Hematopoietic multipotent progenitor cell (in vitro differentiated cells): Measurements from ENCODE around the gene TYK2. TPM values are rescaled to one million over a fixed set of nuclear protein-coding genes. Genes with fewer than 3 reads are reported as not detected.
"Not testable (repeated sequence)": the region's sequence is repeated elsewhere in the genome, so short reads cannot be mapped to it uniquely, and the experiment has no call there.

Source experiments
- DNase-seq, 3 donors: peaks; one replicate each; pipeline ENCODE4 v3.0.0-alpha.2; 2011 to 2015; ENCODE audit warnings: low read depth in 2 of 3, low spot score in 2 of 3
- total RNA-seq: library from RNA; depleted of rRNA; stranded (reverse); fragments of >200 nt; gene quantifications from one replicate; pipeline ENCODE4 v1.2.3, GENCODE V29; 2012

The TYK2 gene
- total RNA-seq, 1 donor: 174 TPM

DNA sequence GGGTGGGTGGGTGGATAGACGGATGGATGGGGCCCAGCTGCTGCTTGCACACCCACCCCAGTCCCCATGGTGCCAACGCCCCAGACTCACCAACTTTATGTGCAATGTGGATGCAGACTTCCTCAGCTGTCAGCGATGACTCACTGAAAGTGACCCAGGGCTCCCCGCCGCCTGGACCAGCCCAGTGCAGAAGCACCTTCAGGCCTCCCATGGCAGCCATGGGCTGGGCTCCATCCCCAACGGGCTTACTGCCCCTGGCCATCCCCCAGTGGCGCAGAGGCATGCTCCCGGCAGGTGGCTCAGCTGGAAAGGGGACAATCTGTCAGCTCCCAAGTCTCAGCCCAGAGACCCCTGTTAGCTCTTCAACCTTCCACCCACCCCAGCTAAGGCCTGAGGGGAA, 2.2 kb downstream of the TYK2 start:
- no peak for DNase-seq

DNA sequence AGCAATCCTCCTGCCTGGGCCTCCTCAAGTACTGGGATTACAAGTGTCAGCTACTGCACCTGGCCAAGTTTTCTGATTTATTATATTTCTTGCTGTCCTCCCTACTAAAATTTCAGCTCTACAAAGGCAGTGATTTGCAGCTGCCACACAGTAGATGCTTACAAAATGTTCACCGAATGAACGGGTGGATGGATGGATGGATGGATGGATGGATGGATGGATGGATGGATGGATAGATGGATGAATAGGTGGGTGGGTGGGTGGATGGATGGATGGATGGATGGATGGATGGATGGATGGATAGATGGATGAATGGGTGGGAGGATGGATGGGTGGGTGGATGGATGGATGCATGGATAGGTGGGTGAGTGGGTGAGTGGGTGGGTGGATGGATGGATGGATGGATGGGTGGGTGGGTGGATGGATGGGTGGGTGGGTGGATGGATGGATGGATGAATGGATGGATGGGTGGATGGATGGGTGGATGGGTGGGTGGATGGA, 3.2 kb downstream of the TYK2 start:
- DNase-seq: not testable (repeated sequence)

DNA sequence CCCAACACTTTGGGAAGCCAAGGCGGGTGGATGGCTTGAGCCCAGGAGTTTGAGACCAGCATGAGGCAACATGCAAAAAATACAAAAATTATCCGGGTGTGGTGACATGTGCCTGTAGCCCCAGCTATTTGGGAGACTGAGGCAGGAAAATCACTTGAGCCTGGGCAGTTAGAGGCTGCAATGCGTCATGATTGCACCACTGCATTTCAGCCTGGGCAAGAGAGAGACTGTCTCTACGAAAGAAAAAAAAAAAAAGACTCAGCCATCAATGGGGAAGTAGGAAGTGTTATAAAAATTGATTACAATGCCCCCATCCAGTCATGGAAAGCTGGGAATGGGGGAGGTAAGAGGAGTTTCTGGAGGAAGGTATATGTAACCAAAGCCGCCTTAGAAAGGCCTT, 5.4 kb downstream of the TYK2 start:
- DNase-seq: no peak

DNA sequence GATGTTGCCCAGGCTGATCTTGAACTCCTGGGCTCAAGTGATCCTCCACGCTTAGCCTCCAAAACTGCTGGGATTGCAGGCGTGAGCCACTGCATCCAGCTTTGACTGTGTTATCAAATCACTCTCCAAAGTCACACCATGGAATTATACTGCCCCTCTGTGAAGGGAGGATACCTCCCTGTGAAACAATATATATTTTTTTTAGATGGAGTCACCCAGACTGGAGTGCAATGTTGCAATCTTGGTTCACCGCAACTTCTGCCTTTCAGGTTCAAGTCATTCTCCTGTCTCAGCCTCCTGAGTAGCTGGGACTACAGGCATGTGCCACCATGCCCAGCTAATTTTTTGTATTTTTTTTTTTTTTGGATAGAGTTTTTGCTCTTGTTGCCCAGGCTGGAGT, 7.7 kb downstream of the TYK2 start:
- DNase-seq: no peak

DNA sequence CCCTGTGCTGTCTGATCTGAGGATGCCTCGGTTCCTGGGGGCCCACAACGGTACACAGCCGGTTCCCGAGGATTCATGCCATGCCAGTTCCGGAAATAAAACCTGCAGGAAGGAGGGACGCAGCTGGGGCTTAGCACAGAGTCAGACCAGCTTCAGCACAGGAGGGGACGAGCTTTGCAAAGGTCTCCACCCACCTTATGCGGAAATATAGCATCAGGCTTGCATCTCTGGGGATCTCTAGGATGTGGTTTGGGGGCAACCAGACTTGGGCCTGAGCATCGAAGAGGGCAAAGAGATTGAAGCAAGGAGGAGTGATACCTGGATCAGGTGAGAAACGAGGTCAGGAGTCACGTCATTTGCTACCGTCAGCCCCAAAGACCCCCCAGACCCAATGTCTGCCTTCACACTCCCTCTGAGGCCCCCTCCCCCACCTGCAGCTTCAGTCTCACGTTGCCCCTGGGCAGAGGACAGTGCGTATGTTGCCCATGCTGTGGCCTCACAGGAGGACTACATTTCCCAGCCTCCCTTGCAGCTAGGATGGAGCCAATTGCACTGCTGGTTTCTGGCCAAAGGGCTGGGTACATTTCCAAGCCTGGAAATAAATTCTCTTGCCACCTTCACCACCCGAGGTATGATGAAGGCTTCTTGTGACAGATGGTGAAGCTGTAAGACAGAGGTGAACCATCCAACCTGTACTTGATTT, 12.1 kb downstream of the TYK2 start:
- DNase-seq: no peak

DNA sequence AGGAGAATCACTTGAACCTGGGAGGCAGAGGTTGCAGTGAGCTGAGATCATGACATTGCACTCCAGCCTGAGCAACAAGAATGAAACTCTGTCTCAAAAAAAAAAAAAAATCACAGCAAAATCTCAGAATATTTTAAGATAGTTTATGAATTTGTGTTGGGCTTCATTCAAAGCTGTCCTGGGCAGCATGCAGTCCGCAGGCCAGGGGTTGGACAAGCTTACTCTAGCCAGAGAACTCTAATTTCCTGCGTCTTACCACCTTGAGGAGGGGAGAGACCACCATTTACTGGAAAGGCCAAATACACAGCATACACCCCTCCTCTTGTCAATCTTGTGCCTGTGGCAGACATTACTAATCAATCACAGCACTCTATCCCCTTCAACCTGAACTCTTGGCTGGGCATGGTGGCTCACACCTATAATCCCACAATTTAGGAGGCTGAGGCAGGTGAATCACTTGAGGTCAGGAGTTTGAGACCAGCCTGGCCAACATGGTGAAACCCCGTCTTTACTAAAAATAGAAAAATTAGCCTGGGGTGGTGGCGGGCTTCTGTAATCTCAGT, 13.3 kb downstream of the TYK2 start:
- not testable (repeated sequence) for DNase-seq

DNA sequence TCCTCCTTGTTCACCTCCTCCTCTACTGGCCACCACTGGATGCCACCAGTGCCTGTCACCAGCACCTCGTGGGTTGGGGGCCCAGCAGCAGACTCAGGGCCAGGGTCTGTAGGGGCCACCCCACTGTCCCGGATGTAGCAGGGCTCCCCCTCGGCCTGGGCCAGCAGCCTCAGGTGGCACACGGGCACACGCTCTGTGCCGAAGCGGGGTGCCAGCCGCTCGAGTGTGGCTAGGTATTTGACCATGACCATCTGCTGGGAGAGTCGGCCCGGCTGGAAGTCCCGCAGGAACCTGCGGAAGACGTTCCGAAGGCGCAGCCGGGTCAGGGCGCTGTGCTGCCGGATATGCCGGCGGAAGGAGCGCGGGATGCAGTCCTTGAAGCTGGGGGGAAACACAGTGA, 14.9 kb downstream of the TYK2 start:
- DNase-seq: no peak

DNA sequence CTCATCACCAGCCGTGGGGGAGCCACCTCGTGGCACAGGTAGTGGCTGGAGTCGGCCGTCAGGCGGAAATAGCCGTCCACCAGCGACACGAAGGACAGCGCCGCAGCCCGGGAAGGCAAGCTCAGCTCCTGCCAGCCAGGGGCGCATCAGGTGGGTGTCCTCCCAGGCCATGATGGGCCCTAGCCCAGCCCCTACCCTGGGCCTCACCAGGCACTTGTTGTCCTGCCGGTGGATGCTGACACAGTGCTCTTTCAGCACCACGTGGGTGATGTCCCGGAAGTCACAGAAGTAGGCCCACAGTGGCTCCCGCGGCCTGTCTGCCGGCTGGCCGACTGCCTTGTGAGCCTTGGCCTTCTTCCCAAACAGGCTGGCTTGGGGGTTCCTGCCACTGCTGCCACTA, 15.7 kb downstream of the TYK2 start:
- DNase-seq: no peak

DNA sequence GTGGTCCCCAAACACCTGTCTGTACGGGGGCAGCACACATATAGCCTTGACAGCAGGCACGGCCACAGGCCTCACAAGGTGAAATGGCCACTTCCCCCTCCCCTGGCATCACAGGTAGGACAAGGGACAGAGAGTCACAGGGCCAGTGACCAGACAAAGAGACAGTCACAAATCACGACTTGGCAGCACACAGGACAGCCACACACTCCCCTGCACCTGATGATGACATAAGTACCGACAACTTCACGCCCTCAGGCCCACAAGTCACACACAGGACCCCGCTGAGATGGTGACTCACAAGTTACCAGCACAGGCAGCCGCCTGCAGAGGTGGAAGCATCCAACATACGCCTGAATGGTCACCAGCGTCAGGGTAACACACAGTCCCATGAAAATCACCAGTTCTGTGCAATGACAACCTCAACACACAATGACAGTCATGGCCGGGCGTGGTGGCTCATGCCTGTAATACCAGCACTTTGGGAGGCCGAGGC, 16.5 kb downstream of the TYK2 start:
- no peak for DNase-seq

DNA sequence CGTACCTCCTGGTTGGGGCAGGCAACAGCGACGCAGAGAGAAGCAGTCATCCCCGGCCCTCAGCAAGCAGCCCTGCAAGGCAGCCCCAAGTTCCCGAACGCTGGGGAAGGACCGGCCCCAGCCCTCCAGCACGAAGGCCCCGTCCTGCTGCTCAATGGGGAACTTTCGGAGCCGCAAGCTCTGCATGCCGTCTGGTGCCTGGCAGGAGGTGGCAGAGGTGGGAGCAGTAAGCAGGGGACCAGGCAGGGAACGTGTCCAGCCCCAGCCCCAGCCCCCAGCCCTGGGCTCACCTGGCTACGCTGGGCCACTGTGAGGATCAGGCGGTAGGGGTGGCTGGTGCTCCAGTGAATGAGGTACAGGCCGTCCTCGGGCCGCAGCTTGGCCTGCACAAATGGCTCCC, 18.1 kb downstream of the TYK2 start:
- no peak for DNase-seq

DNA sequence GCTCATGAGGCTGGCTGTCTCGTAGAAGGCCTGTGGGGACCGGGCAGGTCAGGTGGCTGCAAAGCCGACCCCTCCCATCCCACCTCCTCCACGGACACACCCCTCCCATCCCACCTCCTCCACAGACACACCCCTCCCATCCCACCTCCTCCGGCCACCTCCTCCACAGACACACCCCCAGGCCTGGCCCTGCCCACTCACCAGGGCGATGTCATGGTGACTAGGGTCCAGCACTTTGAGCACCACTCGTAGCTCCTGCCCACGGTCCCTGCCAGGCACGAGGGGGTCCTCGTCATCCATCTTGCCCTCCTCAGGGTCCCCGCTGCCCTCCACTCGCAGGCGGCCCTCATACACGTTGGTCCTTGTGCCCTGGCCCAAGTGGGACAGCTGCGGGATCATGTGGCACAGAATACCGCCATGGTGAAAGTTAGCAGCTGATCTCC, 18.8 kb downstream of the TYK2 start:
- DNase-seq: no peak

DNA sequence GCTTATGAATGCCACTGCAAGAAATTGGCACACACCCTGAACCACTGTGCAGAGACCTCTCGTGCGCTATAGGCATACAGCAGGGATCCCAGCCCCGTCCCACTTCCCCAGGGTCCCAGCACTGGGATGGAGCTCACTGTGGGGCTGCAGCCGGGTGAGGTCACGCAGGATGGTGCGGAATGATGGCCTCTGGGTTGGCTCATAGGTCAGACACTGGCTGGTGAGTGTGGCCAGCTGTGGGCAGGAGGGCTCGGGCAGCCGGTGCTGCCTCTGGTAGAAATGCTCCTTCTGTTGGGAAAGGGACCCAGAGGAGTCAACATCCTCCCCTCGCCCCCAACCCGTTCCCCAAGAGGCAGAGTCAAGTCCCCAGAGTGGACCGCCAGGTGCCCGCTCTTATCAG, 23.9 kb downstream of the TYK2 start:
- DNase-seq: no peak

DNA sequence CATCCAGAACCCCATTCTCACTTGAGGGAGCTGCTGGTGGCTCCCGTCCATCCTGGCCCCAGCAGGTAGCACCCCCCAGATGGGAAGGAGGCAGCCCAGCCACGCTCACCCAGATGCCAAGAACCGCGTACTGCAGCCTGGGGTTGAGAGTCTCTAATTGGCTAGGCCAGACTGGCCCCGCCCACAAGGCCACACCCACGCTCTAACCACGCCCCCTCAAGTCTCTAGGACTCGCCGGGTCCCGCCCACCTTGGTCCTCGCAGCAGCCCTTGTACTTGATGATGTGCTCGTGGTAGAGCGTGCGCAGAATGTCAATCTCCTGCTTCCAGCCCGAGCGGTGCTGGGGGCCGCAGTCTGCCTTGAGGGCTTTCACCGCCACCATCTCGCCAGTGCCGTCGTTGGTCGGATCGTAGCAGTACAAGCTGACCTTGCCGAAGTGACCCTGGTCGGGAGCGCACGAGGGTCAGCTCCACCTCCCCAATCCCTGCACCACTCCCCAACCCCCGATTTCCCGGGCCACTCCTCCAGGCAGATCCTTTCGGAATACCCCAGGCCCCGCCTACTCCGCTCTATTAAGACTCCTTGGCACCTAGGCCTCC, 26.5 kb downstream of the TYK2 start:
- DNase-seq: peak in 2 of 3 donors; percentile 35 to 54

DNA sequence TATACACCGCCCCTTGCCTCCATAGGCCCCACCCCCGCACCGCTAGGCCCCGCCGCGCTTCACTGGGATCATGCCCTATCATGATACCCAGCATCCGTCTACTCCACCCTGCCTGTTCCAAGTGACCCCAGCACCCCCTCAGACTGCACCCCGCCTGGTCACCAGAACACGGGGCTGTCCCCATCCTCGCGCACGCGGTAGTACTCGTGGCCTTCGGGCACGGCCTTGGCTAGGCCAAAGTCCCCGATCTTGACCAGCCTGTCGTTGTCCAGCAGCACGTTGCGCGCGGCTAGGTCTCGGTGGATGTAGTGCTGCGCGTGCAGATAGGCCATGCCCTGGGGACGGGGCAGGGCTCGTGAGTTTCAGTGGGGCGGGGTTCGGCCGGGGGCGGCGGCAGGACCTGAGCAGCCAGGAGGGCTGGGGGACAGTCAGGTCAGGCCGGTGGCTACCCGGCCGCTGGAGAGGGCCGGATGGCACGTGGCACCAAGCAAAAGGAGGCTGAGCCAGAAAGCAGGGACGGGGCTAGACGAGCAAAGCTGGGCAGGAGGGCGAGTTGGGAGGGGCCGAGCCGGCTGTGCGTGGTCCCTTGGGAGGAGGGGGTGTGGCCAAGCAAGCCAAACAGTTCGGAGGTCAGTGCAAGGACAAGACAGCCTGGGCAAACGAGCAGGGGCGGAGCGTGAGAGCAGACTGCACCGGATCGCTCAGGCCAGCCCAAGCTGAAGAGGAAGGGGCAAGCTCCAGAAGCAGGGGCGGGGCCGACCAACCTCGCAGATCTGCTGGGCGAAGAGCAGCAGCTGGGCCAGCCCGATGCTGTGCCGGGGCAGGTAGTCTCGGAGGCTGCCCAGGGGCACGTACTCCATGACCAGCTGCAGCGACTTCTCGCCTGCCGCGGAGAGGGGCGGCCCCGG, 27.4 kb downstream of the TYK2 start:
- DNase-seq: no peak

DNA sequence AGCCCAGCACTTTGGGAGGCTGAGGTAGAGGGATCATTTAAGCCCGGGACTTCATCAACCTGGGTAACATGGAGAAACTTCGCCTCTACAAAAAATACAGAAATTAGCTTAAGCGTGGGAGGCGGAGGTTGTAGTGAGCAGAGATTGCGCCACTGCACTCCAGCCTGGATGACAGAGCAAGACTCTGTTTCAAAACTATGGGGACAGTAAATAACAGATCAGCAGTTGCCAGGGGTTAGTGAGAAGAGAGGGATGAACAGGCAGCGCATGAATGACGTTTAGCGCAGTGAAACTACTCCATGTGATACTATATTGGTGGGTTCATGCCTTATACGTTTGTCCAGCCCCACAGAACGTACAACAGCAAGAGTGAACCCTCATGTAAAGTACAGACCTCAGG, 33.9 kb downstream of the TYK2 start:
- DNase-seq: no peak

DNA sequence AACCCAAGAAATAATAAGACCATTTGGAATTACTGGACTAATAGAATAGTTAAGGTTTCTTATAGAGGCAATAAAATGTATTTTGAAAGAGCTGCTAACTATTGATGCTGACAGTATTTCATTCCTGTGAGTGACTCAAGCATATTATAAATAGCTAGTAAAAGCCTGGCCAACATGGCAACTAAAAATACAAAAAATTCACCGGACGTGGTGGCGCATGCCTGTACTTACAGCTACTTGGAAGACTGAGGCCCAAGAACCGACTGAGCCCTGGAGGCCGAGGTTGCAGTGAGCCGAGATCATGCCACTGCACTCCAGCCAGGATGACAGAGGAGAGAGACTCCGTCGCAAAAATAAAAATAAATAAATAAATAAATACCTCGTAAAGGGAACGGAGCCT, 35.6 kb downstream of the TYK2 start:
- DNase-seq: no peak

DNA sequence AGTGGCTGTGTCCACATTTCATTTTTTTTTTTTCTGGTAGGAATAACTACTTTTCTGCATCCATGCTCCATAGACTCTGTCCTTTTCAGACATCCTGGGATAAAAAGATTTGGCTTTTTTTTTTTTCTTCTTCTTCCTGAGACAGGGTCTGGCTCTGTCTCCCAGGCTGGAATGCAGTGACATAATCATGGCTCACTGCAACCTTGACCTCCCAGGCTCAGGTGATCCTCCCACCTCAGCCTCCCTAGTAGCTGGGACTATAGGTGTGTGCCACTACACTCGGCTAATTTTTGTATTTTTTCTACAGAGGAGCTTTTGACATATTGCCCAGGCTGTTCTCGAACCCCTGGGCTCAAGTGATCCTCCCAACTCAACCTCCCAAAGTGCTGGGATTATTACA, 36.9 kb downstream of the TYK2 start:
- no peak for DNase-seq

DNA sequence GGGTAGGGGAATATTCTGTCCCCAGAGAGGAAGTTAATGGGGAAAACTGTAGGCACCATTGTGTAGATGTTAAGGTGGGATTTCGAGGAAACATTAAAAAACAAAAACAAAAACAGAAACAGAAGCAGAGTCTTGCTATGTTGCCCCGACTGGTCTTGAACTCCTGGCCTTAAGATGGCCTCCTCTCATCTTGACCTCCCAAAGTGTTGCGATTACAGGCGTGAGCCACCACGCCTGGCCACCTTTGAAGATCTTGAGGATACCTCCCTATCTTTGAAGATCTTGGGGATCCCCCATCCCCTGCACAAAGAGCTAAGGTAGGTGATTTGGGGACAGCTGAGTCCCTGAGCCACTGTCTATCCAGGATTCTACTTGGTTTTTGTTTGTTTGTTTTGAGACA, 40.4 kb downstream of the TYK2 start:
- DNase-seq: no peak

DNA sequence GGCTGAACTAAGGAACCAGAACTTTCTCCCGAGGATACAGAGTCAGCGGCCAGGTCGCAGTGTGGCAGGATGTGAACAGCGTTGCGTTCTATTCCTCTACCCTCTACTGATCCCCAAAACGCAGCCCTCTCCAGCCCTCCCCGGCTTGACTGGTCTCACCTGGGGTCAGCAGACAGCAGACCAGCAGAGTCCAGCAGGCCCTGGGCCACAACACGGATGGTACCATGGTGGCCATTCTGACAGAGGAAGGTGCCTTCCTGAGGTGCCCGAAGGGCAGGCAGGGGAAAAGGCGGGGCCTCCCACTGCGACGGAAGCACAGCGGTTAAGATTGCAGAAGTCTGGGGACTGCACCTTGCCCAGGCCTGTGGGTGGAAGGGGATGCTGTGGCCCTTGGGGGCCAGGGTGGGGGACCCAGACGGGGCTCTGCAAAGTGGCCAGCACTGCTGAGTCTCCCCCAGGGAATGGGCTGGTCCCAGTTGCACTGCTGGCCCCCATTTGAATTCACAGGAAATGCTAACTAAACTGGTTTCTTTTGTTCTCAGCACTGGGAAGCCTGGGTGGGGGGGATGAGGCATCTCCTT, 40.9 kb downstream of the TYK2 start, which contains the start of gene ICAM3:
TSS of gene ICAM3 (minus strand) at position 245 of the 581 bp plus-strand sequence. CDS start at position 235, 10 bp downstream.
- peak in 2 of 3 donors; percentile 68 to 83 for DNase-seq

DNA sequence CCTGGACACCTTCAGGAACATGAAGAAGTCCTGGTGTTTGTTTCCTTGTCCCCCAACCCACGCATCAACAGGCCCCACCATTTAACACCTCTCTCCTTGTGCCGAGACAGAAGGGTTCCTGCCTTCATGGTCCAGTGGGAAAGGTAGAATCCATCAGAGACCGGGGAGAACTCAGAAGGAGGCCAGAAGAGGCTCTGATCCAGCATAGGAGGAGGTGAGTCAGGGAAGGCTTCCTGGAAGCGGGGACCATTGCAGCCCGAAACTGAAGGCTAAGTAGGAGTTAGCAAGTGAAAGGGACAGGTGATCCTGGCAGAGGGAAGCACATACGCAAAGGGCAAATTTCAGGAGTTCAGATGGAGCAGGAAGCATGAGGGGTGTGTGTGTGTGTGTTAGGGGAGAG, 41.4 kb downstream of the TYK2 start:
- DNase-seq: no peak
